ENCODE results near the gene DDX54. TPM values are rescaled to one million over a fixed set of nuclear protein-coding genes. Genes with fewer than 3 reads are reported as not detected.

DDX54 gene
- total RNA-seq, 1 donor from 2014 or later, result 52.8 TPM

GRCh38 chr12:113116875-113117274 is 68.4 kb downstream of the DDX54 start:
- Mint-ChIP-seq H3K27me3 (ENCODE audit: unreplicated experiment) (peaks cover 26% of the 10 kb centered on the region), H3K36me3 (ENCODE audit: unreplicated experiment) (no peaks in the 10 kb centered on the region), H3K27ac (ENCODE audit: unreplicated experiment) (no peak overlapping the region), H3K4me1 (ENCODE audit: unreplicated experiment) (no peaks in the 10 kb centered on the region), H3K9me3 (ENCODE audit: unreplicated experiment) (no peaks in the 10 kb centered on the region), H3K4me3 (ENCODE audit: unreplicated experiment) (no peak overlapping the region)
- no peak for DNase-seq (ENCODE audit: extremely low spot score, unreplicated experiment)
- no peak for TF ChIP-seq CTCF (IDR thresholded peaks at IDR 0.05)

- H3K36me3 Mint-ChIP-seq (ENCODE audit: unreplicated experiment), result no peaks in the 10 kb centered on the region
- no peaks in the 10 kb centered on the region for H3K4me1 Mint-ChIP-seq (ENCODE audit: unreplicated experiment)
- no peak overlapping the region for H3K27ac Mint-ChIP-seq (ENCODE audit: unreplicated experiment)
- no peak overlapping the region for H3K4me3 Mint-ChIP-seq (ENCODE audit: unreplicated experiment)
- no peaks in the 10 kb centered on the region for H3K9me3 Mint-ChIP-seq (ENCODE audit: unreplicated experiment)
- H3K27me3 Mint-ChIP-seq (ENCODE audit: unreplicated experiment), result peaks cover 30% of the 10 kb centered on the region
- no peak for TF ChIP-seq CTCF (IDR thresholded peaks at IDR 0.05)
- DNase-seq (ENCODE audit: extremely low spot score, unreplicated experiment), result no peak
These were observed 69.7 kb downstream of the DDX54 start for GRCh38 chr12:113115455-113116126.

GRCh38 chr12:113114447-113115178 is 70.7 kb downstream of the DDX54 start:
- DNase-seq (ENCODE audit: extremely low spot score, unreplicated experiment), result no peak
- Mint-ChIP-seq H3K4me3 (ENCODE audit: unreplicated experiment) (no peak overlapping the region), H3K9me3 (ENCODE audit: unreplicated experiment) (no peaks in the 10 kb centered on the region), H3K4me1 (ENCODE audit: unreplicated experiment) (no peaks in the 10 kb centered on the region), H3K27me3 (ENCODE audit: unreplicated experiment) (peaks cover 30% of the 10 kb centered on the region), H3K27ac (ENCODE audit: unreplicated experiment) (no peak overlapping the region), H3K36me3 (ENCODE audit: unreplicated experiment) (no peaks in the 10 kb centered on the region)
- no peak for TF ChIP-seq CTCF (IDR thresholded peaks at IDR 0.05)

GRCh38 chr12:113113397-113113796 is 71.9 kb downstream of the DDX54 start:
- no peak for TF ChIP-seq CTCF (IDR thresholded peaks at IDR 0.05)
- H3K27ac Mint-ChIP-seq (ENCODE audit: unreplicated experiment), result no peak overlapping the region
- H3K27me3 Mint-ChIP-seq (ENCODE audit: unreplicated experiment), result peaks cover 34% of the 10 kb centered on the region
- no peaks in the 10 kb centered on the region for H3K9me3 Mint-ChIP-seq (ENCODE audit: unreplicated experiment)
- no peaks in the 10 kb centered on the region for H3K4me1 Mint-ChIP-seq (ENCODE audit: unreplicated experiment)
- no peaks in the 10 kb centered on the region for H3K36me3 Mint-ChIP-seq (ENCODE audit: unreplicated experiment)
- DNase-seq (ENCODE audit: extremely low spot score, unreplicated experiment), result no peak
- no peak overlapping the region for H3K4me3 Mint-ChIP-seq (ENCODE audit: unreplicated experiment)
